NCI-H2029 (cell line): ENCODE measurements around the gene TSLP.
A peak's percentile ranks its signal among the peaks of the same experiment; 100 is the strongest.

Experiments
- DNase-seq: peaks from one replicate; lab custom pipeline; 2025; lab: John Stamatoyannopoulos, UW

TSLP gene

GRCh38 chr5:111071413-111071812 lies at the start of gene TSLP:
Gene TSLP, plus strand, starts transcription at chr5:111071713. Its CDS starts 178 bp downstream, at chr5:111071891.
- DNase-seq = no peak

DNA sequence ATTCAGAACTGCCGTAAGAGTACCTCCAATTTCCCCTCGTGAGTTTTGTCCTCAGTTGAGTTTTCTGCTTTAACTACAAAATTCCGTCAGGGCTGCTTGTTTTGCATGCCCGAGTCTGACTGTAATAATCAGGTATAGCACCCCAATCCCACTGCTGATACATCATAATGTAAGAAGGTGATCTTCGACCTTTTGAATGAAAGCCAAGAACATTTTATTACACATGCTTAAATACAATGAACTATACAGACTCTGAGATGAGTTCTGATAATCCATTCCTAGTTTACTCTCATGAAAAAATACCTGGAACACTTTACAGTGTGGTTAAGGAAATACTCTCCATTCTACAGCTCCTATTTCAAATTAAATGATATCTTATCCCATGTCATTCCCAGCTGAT lies 49.2 kb upstream of the TSLP start:
- DNase-seq = no peak

- no peak for DNase-seq
Observed at GRCh38 chr5:111028865-111029264, 42.6 kb upstream of the TSLP start.

GRCh38 chr5:111043712-111044506 lies 27.6 kb upstream of the TSLP start:
- no peak for DNase-seq

GRCh38 chr5:111058064-111058463 lies 13.4 kb upstream of the TSLP start:
- no peak for DNase-seq

DNA sequence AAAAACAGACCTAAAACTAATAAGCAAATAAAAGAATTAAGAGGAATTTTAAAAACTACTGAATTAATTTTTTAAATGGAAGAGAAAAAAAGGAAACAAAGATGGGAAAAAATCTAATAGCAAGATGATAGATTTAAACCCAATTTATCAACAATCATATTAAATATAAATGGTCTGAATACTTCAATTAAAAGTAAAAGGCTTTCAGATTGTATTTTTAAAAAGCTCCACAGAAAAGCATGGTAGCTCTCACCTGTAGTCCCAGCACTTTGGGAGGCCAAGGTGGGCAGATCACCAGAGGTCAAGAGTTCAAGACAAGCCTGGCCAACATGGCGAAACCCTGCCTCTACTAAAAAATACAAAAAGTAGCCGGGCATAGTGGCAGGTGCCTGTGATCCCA lies 11.3 kb upstream of the TSLP start:
- no peak for DNase-seq

DNA sequence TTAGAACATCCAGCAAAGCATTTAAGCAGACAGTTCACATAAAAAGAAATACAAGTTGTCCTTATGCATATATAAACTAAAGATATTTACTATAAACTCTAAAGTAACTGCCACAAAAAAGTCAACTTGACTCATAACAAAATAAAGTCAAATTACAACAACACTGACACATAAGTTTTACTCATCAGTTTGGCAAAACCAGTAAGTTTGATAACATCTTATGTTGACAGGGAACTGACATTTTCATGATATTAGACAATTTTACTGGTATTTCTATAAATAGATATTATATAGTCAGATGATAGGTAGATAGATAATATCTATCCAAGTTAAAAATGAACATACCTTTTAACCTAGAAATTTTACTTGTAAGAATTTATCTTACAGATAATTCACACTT lies 9.9 kb upstream of the TSLP start:
- no peak for DNase-seq

DNA sequence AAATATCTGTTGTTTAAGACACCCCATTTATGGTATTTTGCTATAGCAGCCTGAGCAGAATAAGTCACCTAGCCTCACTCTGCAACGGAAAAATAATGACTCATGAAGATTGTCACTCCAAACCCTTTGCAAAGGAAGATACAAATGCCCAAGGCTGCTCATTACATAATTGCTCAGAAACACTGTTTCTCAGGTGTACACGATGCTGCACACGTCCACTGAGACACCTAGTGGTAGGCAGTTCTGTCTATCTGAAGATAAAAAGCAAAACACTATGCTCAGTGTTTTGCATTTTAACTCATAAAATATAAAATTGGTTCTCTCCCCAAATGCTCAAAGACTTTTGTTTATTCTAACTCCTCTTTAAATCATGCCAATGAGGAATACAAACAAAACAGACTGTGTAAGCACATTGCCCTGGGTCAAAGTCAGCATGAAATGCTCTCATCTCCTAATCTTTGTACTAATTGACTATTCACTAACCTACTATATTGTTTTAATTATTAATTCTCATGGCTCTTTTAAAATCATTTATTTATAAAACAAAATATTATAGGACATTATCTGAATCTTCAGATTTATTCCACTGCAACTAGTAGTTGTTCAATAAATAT lies 7.7 kb upstream of the TSLP start:
- no peak for DNase-seq

- no peak for DNase-seq
Observed at GRCh38 chr5:111066261-111066938, 5.1 kb upstream of the TSLP start.

DNA sequence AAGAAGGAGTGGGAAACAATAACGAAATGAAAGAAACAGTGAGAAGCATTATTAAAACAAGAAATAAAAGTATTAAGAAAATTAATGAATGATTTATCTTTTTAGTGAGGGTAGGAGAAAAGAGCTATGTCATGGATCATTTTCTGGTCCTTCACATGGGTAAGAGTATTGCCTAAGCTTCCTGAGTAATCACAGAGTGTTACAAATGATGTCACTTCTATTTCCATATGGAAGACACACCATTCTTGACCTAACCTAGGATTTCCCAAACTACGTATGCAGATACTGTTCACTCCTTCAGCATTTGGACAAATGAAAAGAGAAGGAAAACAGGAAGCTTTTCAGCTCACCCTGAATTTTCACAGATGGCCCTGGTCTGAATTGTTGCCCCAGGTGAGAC lies 3.3 kb upstream of the TSLP start:
- DNase-seq = no peak

DNA sequence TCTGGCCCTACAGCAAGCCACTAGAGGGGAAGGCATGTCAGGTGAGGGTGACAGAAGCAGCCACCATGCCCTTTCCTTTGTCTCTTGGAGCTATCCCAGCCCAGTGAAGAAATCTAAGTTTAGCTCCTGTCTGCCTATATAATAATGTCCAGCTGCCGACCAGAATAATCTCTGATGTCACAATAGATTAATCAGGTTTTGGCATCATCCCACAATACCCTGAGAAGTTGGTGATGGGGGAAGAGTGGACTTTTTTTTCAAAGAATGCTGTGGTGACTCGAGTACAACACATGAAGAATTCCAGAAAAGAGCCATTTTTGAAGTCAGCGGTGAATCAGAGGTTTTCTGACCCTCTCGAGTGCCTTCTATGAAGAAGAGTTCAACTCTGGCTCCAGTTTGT lies 1.7 kb upstream of the TSLP start:
- no peak for DNase-seq

DNA sequence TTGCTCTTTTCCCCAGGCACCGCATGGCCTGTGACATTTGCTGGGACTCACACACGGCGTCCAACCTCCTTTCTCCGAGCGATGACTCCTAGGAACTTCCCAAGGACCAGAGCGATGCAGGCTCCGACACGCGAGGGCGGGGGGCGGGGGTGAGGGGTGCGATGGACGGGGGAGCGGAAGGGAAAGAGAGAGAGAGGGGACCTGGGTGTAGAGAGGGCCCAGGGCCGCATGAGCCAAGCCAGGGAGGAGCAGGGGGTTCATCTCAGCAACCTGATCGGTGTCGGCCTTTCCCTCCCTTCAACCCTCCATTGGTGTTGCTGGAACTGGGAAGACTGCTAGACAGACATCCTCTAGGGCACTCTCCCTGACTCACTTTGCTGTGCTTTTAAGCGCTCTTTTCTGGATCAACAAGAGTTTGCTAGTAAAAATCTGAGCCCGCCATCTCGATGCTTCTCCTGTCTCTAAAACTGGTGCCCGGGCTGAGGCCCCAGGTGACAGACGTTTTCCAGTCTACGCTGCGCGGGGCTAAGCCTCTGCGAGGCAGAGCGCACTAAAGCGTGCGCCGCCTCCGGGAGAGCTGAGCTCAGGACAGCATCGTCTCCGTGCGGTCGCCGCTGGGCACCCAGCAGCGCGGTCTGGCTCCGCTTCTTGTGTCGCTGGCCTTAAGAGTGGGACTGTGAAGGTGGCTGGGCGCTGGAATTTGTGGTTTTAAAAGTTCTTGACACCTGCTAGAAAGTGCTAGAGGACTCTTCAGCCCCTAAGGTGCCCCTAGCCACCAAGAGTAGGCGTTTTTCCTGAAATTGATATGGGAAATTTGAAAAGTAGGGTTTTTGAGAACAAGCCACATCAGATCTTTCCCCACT lies 1.0 kb upstream of the TSLP start:
- DNase-seq = no peak

- no peak for DNase-seq
Observed at GRCh38 chr5:111072949-111073682, 1.6 kb downstream of the TSLP start.

- no peak for DNase-seq
Observed at GRCh38 chr5:111074244-111074643, 2.7 kb downstream of the TSLP start.

DNA sequence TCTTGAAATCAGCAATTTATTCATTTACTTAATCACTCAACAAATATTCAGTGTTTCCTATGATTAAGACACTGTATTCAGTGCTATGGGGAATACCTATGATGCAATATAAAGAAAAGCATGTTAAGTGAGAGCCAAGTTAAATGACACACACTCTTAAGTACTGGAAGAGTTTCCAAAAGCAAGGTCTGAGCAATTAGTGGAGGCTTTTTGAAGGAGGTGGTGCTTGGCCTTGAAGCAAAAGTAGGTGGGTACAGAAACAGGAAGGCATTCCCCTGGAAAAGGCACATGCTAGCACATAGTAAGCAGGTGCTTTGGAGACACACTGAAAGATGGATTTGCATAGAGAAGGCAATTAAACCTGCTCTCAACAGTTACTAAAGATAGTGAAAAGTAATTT lies 4.0 kb downstream of the TSLP start:
- no peak for DNase-seq

DNA sequence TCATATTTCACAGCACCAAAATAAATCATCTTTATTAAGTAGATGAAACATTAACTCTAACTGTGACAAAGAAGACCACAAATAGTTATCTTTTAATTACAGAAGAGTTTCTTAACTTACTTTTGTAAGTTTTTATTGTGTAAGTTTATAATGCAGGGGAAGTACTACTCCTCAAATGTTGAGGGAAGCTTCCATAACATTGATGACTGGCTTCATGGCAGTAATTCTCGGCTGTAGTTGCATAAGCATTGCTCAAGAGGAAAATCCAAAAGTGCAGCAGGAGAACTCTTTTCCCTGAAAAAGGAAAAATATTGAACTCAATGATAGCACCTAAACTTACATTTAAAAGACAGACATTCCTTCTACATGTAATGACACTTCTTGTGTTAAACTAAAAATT lies 4.6 kb downstream of the TSLP start:
- no peak for DNase-seq

- no peak for DNase-seq
Observed at GRCh38 chr5:111077678-111078077, 6.2 kb downstream of the TSLP start.

DNA sequence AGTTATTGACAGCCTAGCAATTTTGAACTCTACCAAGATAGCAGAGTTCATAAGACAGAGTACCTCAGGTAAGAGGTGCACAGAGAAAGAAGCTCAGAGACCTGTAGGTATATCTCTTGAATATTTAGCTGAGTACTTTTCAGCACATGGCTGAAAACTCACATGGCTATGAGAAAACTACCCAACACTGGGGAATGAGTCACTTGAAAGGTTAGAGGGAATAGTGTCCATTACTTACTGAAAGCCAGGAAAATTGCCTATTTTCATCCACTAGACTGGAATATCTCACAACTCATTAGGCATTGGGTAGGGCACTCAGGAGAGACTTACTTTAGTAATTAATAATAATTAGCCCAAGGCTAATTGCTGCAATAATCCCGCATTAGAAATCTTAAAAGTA lies 8.3 kb downstream of the TSLP start:
- no peak for DNase-seq

DNA sequence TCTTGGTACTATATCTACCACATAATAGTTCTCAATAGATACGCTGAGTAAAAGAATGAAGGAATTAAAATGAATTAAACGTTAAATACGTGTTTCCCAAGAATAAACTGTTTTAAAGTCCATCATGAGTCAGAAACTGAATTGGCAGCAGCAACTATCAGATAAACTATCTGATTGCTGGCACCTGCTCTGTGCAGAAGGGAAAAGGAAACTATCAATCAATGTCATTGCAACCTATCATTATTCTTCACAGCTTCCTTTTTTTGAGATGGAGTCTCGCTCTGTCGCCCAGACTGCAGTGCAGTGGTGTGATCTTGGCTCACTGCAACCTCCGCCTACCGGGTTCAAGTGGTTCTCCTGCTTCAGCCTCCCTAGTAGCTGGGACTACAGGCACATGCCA lies 11.8 kb downstream of the TSLP start:
- no peak for DNase-seq

- DNase-seq = peak; percentile 90
Observed at GRCh38 chr5:111092062-111092853, 20.7 kb downstream of the TSLP start, which contains the start of gene WDR36. Gene WDR36, plus strand, starts transcription at chr5:111092348. Its CDS starts 109 bp downstream, at chr5:111092457.

GRCh38 chr5:111095982-111096381 lies 24.5 kb downstream of the TSLP start:
- no peak for DNase-seq
